HepG2 (cell line): ENCODE results near the gene PDP2. TPM values are rescaled to one million over a fixed set of nuclear protein-coding genes. Genes with fewer than 3 reads are reported as not detected.

Experiments
- ELF4 ChIP-seq: sonication (generic); formaldehyde crosslinking; IDR thresholded peaks from 2 replicates; pipeline ENCODE4 v1.5.0; 2020; ENCODE audit warnings: missing genetic modification reagents, mild to moderate bottlenecking, moderate library complexity, borderline replicate concordance
- ETV6 ChIP-seq: sonication (generic); formaldehyde crosslinking; conservative IDR thresholded peaks from 2 replicates; pipeline ENCODE4 v1.4.0; 2020; ENCODE audit warnings: missing genetic modification reagents
- FIP1L1 ChIP-seq: fragments of 200-400 bp; formaldehyde crosslinking; IDR thresholded peaks from 2 replicates; pipeline ENCODE4 v1.6.1; 2018; ENCODE audit warnings: low read depth, mild to moderate bottlenecking, low read length, moderate library complexity, borderline replicate concordance; ENCODE audit not compliant: insufficient read depth
- HHEX ChIP-seq: IDR thresholded peaks from 2 replicates; pipeline ENCODE4 v1.6.1; 2016; ENCODE audit warnings: control low read depth
- KLF12 ChIP-seq: sonication (generic); formaldehyde crosslinking; IDR thresholded peaks from 2 replicates; pipeline ENCODE4 v1.4.0; 2020; ENCODE audit warnings: missing genetic modification reagents, borderline replicate concordance
- NR1H2 ChIP-seq: sonication (generic); formaldehyde crosslinking; IDR thresholded peaks from 2 replicates; pipeline ENCODE4 v1.8.1; 2022; ENCODE audit warnings: low read depth, missing genetic modification reagents, borderline replicate concordance
- NR2F1 ChIP-seq, 2 experiments: fragments of 450-650 bp in 1 of 2; formaldehyde crosslinking in 1 of 2; IDR thresholded peaks; 2 replicates each; pipeline versions ENCODE4 v1.5.0 to v1.6.1; 2016 to 2020; ENCODE audit warnings: mild to moderate bottlenecking in 1 of 2, missing compliant biosample characterization in 1 of 2, missing genetic modification reagents in 1 of 2, moderate library complexity in 1 of 2
- POLR2AphosphoS5 ChIP-seq: IDR thresholded peaks from 2 replicates; pipeline ENCODE4 v1.6.1; 2012; ENCODE audit warnings: low read depth, low read length
- SMAD1 ChIP-seq: sonication (generic); formaldehyde crosslinking; IDR thresholded peaks from 2 replicates; pipeline ENCODE4 v1.4.0; 2020; ENCODE audit warnings: missing genetic modification reagents, low read depth, mild to moderate bottlenecking, borderline replicate concordance
- TBL1XR1 ChIP-seq: fragments of 150-350 bp; IDR thresholded peaks from 2 replicates; pipeline ENCODE4 v1.6.1; 2014; ENCODE audit warnings: borderline replicate concordance, low read length; ENCODE audit not compliant: partially characterized antibody
- ZFP37 ChIP-seq: sonication (generic); formaldehyde crosslinking; IDR thresholded peaks from 2 replicates; pipeline ENCODE4 v1.4.0; 2020; ENCODE audit warnings: missing genetic modification reagents, borderline replicate concordance
- ZNF205 ChIP-seq: IDR thresholded peaks from 2 replicates; pipeline ENCODE4 v1.6.1; 2018; ENCODE audit warnings: missing biosample characterization, missing genetic modification reagents
- ZNF460 ChIP-seq: sonication (generic); formaldehyde crosslinking; IDR thresholded peaks from 2 replicates; pipeline ENCODE4 v1.5.1; 2020; ENCODE audit warnings: missing genetic modification reagents, mild to moderate bottlenecking, borderline replicate concordance
- ZNF749 ChIP-seq: sonication (generic); formaldehyde crosslinking; IDR thresholded peaks from 2 replicates; pipeline ENCODE4 v1.8.0; 2022; ENCODE audit warnings: mild to moderate bottlenecking, missing genetic modification reagents, moderate library complexity, borderline replicate concordance
- ZNF879 ChIP-seq: sonication (generic); formaldehyde crosslinking; IDR thresholded peaks from 2 replicates; pipeline ENCODE4 v1.8.1; 2023; ENCODE audit warnings: missing genetic modification reagents
- polyA plus RNA-seq, 8 experiments: library from polyadenylated mRNA; depleted of rRNA in 3 of 8; stranded (reverse) in 7 of 8; unstranded in 1 of 8; fragments of >200 nt; fragmentation: Illumina TruSeq in 4 of 8; extraction: Trizol in 4 of 8; gene quantifications; 2 replicates each; pipeline versions ENCODE4 v1.2.1 to v1.2.3, GENCODE V29; 2011 to 2016; ENCODE audit warnings: low read depth in 4 of 8, missing spikeins in 1 of 8, mixed read lengths in 1 of 8; ENCODE audit not compliant: insufficient read depth in 1 of 8
- total RNA-seq, 5 experiments: library from RNA; depleted of rRNA; stranded (reverse); fragments of >200 nt; fragmentation: Illumina TruSeq; extraction: Trizol; gene quantifications; 2 replicates each; pipeline ENCODE4 v1.2.3, GENCODE V29; 2016; ENCODE audit warnings: low read depth in 1 of 5
- TF ChIP-seq, protein P1 (sequence below): sonication (generic); formaldehyde crosslinking; IDR thresholded peaks from 2 replicates; pipeline ENCODE4 v1.4.0; 2020; ENCODE audit warnings: missing genetic modification reagents
- TF ChIP-seq, protein P2 (sequence below): sonication (generic); formaldehyde crosslinking; conservative IDR thresholded peaks from 2 replicates; pipeline ENCODE4 v1.4.0; 2020; ENCODE audit warnings: missing genetic modification reagents
- TF ChIP-seq, protein P3 (sequence below): sonication (generic); formaldehyde crosslinking; IDR thresholded peaks from 2 replicates; pipeline ENCODE4 v1.9.0; 2021; ENCODE audit warnings: missing genetic modification reagents, mild to moderate bottlenecking, borderline replicate concordance
- TF ChIP-seq, protein P4 (sequence below): sonication (generic); formaldehyde crosslinking; IDR thresholded peaks from 2 replicates; pipeline ENCODE4 v1.5.0; 2020; ENCODE audit warnings: missing genetic modification reagents
- TF ChIP-seq, protein P5 (sequence below): sonication (generic); formaldehyde crosslinking; IDR thresholded peaks from 2 replicates; pipeline ENCODE4 v1.4.0; 2020; ENCODE audit warnings: mild to moderate bottlenecking, missing genetic modification reagents

The PDP2 gene
- total and polyA plus RNA-seq, 2 of the 13 experiments (the other 11 are each of a cell fraction or from before 2014, with no cell fraction given) = 12.8 to 15.8 TPM

DNA sequence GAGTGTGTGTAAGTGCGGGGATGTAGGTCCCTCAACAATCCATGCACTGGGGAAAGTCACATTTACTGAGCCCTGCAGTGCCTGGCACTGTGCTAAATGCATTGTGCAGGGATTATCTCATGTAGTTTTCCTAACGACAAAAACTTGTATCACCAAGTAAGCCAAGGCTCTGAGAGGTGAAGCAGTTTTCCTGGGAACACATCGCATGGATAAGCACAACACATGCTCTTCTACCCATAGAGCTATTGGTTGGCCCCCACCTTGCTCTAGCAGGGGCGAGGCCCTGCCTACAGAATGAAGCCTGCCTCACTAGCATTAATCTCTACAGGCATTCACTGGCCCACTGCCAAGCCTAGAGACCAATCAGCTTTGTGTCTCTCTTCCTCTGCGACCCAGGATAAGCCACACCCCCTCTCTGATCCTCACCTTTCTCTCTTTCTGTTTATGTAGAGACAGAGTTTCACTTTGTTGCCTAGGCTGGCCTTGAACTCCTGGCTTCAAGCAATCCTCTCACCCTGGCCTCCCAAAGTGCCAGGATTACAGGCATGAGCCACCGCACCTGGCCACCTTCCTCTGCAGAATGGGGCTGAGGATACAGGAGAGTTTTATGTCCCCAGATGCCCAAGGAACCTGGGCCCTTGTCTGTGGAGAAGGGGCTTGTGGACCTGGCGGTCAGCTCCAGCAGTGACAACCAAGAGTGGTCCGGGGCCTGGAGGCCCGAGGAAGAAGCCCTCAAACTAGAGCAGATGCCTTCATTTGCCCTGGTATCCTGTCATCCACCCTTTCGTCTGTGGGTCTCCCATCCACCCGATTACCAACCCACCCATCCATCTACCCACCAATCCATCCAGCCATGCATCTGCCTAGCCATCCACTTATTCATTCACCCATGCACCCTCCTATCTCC is 25.6 kb downstream of the PDP2 start (continued):
- TF ChIP-seq HHEX (CRISPR knock-in tag) (peak; percentile 59; the same call in 1 of the 2 replicates), ZNF460 (CRISPR knock-in tag) (no peak; the same call in 1 of the 2 replicates), ZNF879 (no peak), ZFP37 (CRISPR knock-in tag) (no peak), ZNF205 (peak; percentile 98), POLR2AphosphoS5 (no peak; the same call in 1 of the 2 replicates), TBL1XR1 (no peak), ETV6 (CRISPR knock-in tag) (0 out of 2 replicates have a peak, but pooled peaks have one; percentile 24), ZNF749 (CRISPR knock-in tag) (no peak), ELF4 (no peak), NR1H2 (CRISPR knock-in tag) (no peak), FIP1L1 (no peak), KLF12 (CRISPR knock-in tag) (no peak; the same call in 1 of the 2 replicates), SMAD1 (CRISPR knock-in tag) (peak; percentile 68; the same call in 1 of the 2 replicates), NR2F1 (CRISPR knock-in tag; IDR thresholded peaks at IDR 0.05) (peak; percentile 65 to 75; a peak in 3 of 4 replicates)
- TF ChIP-seq, protein P1, sequence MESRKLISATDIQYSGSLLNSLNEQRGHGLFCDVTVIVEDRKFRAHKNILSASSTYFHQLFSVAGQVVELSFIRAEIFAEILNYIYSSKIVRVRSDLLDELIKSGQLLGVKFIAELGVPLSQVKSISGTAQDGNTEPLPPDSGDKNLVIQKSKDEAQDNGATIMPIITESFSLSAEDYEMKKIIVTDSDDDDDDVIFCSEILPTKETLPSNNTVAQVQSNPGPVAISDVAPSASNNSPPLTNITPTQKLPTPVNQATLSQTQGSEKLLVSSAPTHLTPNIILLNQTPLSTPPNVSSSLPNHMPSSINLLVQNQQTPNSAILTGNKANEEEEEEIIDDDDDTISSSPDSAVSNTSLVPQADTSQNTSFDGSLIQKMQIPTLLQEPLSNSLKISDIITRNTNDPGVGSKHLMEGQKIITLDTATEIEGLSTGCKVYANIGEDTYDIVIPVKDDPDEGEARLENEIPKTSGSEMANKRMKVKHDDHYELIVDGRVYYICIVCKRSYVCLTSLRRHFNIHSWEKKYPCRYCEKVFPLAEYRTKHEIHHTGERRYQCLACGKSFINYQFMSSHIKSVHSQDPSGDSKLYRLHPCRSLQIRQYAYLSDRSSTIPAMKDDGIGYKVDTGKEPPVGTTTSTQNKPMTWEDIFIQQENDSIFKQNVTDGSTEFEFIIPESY (CRISPR knock-in tag) = no peak
- TF ChIP-seq, protein P2, sequence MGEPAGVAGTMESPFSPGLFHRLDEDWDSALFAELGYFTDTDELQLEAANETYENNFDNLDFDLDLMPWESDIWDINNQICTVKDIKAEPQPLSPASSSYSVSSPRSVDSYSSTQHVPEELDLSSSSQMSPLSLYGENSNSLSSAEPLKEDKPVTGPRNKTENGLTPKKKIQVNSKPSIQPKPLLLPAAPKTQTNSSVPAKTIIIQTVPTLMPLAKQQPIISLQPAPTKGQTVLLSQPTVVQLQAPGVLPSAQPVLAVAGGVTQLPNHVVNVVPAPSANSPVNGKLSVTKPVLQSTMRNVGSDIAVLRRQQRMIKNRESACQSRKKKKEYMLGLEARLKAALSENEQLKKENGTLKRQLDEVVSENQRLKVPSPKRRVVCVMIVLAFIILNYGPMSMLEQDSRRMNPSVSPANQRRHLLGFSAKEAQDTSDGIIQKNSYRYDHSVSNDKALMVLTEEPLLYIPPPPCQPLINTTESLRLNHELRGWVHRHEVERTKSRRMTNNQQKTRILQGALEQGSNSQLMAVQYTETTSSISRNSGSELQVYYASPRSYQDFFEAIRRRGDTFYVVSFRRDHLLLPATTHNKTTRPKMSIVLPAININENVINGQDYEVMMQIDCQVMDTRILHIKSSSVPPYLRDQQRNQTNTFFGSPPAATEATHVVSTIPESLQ (CRISPR knock-in tag) = no peak
- TF ChIP-seq, protein P3, sequence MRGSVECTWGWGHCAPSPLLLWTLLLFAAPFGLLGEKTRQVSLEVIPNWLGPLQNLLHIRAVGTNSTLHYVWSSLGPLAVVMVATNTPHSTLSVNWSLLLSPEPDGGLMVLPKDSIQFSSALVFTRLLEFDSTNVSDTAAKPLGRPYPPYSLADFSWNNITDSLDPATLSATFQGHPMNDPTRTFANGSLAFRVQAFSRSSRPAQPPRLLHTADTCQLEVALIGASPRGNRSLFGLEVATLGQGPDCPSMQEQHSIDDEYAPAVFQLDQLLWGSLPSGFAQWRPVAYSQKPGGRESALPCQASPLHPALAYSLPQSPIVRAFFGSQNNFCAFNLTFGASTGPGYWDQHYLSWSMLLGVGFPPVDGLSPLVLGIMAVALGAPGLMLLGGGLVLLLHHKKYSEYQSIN (CRISPR knock-in tag) = no peak
- TF ChIP-seq, protein P4, sequence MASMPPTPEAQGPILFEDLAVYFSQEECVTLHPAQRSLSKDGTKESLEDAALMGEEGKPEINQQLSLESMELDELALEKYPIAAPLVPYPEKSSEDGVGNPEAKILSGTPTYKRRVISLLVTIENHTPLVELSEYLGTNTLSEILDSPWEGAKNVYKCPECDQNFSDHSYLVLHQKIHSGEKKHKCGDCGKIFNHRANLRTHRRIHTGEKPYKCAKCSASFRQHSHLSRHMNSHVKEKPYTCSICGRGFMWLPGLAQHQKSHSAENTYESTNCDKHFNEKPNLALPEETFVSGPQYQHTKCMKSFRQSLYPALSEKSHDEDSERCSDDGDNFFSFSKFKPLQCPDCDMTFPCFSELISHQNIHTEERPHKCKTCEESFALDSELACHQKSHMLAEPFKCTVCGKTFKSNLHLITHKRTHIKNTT = no peak
- TF ChIP-seq, protein P5, sequence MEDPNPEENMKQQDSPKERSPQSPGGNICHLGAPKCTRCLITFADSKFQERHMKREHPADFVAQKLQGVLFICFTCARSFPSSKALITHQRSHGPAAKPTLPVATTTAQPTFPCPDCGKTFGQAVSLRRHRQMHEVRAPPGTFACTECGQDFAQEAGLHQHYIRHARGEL (CRISPR knock-in tag) = no peak
